ENCODE results near the gene CDKN3. TPM values are rescaled to one million over a fixed set of nuclear protein-coding genes. Genes with fewer than 3 reads are reported as not detected.
"Not testable (repeated sequence)": the region's sequence is repeated elsewhere in the genome, so short reads cannot be mapped to it uniquely, and the experiment has no call there.

The CDKN3 gene
- total RNA-seq, 1 experiment from 2014 or later = 147 TPM

DNA sequence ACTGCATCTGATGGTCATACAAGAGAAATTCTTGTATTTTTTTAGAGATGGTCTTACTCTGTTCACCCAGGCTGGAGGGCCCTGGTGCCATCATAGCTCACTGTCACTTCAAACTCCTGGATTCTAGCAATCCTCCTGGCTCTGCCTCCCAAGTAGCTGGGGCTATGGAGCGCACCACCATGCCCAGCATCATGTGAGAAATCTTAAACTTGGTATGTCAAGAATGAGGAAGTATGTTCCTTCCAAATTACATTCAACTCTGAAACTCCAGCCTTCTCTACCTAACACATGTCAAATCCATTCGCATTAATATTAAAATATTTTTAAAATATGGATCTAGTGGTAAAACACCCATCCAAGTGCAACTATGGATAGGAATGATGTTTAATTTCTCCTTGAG, 27.5 kb upstream of the CDKN3 start:
- no peak for DNase-seq (ENCODE audit: extremely low read depth, low read depth)

DNA sequence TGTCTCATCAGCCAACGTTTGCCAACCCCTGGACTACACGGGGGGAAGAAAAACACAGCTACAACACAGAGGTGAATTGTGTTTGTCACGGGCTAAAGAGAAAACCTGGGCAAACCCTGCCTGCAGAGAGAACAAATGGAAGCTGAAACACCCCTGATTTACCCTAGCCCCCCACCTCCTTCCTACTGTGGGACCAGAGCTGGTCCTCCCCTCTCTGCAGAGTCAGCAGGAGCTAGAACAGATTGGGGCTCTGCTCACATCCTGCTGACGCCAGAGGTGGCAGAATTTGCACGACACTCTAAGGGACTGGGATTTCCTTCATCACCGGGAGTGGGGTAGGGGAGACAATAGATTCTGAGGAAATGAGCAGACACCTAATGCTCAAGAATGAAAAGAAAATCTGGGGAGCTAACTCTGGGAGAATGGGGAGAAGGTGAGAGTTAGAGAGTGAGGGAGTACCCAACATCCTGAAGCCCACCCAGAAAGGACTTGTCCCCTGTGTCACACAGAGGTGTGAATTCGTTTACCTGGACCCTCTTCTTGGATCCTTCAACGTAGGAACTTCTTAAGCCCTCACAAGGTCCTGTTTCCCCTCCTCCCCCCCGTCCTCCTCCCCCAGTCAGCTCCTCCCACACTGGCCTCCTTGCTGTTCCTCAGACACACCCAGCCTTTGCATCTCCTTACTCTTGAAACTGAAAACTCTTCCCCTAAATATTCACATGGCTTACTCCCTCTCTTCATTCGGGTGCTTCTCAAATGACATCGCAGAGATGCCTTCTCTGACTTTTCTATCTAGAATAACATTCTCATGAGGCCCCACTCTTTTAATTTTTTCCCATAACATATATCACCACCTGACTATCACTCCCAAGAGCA, 26.2 kb upstream of the CDKN3 start:
- DNase-seq (ENCODE audit: extremely low read depth, low read depth) = no peak

- no peak for DNase-seq (ENCODE audit: extremely low read depth, low read depth)
Observed at GRCh38 chr14:54374117-54374884, 22.5 kb upstream of the CDKN3 start.

GRCh38 chr14:54377501-54377900, 19.3 kb upstream of the CDKN3 start:
- DNase-seq (ENCODE audit: extremely low read depth, low read depth) = no peak

- DNase-seq (ENCODE audit: extremely low read depth, low read depth) = not testable (repeated sequence)
Observed at GRCh38 chr14:54378893-54379292, 17.9 kb upstream of the CDKN3 start.

GRCh38 chr14:54380558-54380957, 16.2 kb upstream of the CDKN3 start:
- DNase-seq (ENCODE audit: extremely low read depth, low read depth) = not testable (repeated sequence)

- DNase-seq (ENCODE audit: extremely low read depth, low read depth) = no peak
Observed at GRCh38 chr14:54381821-54382220, 15.0 kb upstream of the CDKN3 start.

GRCh38 chr14:54383835-54384234, 13.0 kb upstream of the CDKN3 start:
- no peak for DNase-seq (ENCODE audit: extremely low read depth, low read depth)

DNA sequence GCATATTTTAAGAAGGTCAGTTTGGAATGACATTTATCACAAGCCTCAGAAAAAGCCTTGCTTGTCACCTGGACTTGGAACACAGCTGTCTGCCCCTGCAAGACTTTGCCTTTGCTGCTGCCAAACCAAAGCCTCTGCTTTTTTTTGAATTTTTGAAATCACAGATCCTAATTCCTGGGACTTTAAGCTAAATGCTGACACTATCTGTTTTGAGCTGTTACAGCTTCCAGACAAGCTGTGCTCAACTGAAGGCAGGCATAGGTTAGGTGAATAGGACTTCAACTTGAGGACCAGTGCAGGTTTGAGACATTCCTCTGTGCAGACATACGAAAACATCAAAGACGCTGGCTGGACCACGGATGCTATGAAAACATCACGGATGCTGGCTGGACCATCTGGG, 11.3 kb upstream of the CDKN3 start:
- no peak for DNase-seq (ENCODE audit: extremely low read depth, low read depth)

DNA sequence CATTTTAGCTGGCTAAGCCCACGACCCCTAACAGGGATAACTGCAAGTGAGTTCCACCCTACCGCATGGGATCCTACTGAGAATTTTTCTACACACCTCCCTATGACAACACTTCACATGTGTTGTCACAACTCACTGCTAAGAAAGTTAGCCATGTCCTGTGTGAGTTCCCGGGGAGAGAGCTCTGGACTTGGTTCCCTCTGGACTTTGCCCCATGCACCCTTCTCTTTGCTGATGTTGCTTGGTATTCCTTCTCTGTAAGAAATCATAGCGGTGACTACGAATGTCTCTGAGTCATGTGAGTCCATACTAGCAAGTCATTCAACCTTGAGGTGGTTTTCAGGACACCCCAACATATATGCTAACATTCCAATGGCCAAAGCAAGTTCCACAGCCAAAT, 9.5 kb upstream of the CDKN3 start:
- DNase-seq (ENCODE audit: extremely low read depth, low read depth) = no peak

- no peak for DNase-seq (ENCODE audit: extremely low read depth, low read depth)
Observed at GRCh38 chr14:54392131-54392859, 4.5 kb upstream of the CDKN3 start.

GRCh38 chr14:54392986-54393884, 3.6 kb upstream of the CDKN3 start:
- not testable (repeated sequence) for DNase-seq (ENCODE audit: extremely low read depth, low read depth)

- no peak for DNase-seq (ENCODE audit: extremely low read depth, low read depth)
Observed at GRCh38 chr14:54394596-54394995, 2.2 kb upstream of the CDKN3 start.

DNA sequence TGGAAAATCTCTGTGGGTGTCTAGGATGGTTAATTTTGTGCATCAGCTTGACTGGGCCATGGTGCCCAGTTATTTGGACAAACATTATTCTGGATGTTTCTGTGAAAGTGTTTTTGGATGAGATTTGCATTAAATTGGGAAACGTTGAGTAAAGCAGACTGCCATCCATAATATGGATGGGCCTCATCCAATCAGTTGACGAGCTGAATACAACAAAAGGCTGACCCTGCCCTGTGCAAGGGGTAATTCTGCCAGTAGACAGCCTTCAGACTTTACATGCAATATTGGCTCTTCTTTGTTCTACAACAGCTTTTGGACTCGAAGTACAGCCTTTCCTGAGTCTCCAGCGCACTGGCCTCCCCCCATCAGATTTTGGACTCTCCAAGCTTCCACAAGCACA, 1.5 kb upstream of the CDKN3 start:
- no peak for DNase-seq (ENCODE audit: extremely low read depth, low read depth)

- DNase-seq (ENCODE audit: extremely low read depth, low read depth) = no peak
Observed at GRCh38 chr14:54395716-54396115, 1.1 kb upstream of the CDKN3 start.

DNA sequence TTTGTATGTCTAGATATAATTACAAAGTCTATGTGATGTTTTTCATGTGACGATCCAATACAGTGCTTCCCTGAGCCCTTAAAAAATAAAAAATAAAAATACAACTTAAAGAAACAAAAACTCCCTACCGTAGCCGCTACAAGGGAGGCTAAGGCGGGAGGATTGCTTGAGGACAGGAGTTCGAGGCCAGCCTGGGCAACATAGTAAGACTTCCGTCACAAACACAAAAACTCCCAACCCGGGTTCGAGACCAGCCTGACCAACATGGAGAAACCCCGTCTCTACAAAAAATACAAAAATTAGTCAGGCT, 669 bp upstream of the CDKN3 start:
- no peak for DNase-seq (ENCODE audit: extremely low read depth, low read depth)

DNA sequence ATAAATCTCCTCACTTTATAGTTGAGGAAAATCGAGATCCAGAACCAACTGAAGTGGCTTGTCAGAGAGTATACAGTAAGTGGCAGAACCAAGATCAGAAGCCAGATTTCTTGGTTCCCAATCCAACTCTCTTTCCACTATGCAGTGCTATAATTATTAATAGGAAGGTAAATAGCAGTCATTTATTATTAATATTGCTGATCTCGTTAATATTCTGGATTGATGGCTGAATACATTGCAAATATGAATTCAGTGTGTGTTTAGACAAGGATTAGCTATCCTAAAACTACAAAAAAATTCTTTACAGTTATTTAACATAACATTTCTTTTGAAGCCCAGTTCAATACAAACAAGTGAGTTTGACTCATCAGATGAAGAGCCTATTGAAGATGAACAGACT, 2.8 kb downstream of the CDKN3 start:
- no peak for DNase-seq (ENCODE audit: extremely low read depth, low read depth)

GRCh38 chr14:54403401-54404005, 6.7 kb downstream of the CDKN3 start:
- DNase-seq (ENCODE audit: extremely low read depth, low read depth) = not testable (repeated sequence)

DNA sequence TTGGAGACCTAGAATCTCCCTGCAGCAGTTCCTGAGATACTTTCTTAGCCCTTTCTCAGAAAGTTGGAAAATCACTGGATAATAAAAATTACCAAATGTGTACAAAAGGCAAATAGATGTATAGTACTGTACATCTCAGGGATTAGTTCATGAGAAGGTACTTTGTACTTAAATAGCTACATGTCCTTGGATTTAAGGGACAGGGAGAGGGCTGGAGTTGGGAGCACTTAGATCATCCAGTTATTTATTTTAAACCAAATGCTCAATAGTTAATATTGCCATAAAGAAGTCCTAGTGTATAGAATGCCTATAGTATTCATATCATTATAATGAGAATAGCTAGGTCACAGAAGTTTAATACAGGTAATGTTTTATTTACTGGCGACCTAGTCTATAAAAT, 13.4 kb downstream of the CDKN3 start:
- no peak for DNase-seq (ENCODE audit: extremely low read depth, low read depth)

DNA sequence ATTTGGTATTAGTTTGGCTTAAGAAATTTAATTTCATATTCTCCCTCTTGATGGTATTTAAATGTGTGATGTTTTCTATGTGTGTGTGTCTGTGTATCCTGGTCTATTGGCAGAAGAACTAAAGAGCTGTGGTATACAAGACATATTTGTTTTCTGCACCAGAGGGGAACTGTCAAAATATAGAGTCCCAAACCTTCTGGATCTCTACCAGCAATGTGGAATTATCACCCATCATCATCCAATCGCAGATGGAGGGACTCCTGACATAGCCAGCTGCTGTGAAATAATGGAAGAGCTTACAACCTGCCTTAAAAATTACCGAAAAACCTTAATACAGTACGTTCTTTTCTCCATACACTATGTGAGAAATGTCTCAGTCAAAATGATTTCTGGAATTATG, 14.6 kb downstream of the CDKN3 start:
- no peak for DNase-seq (ENCODE audit: extremely low read depth, low read depth)

All from NCI-H460 (cell line).